IgD-negative memory B cell (primary cell): Measurements from ENCODE around the gene SASH1. TPM values are rescaled to one million over a fixed set of nuclear protein-coding genes. Genes with fewer than 3 reads are reported as not detected.
"Not testable (repeated sequence)": the region's sequence is repeated elsewhere in the genome, so short reads cannot be mapped to it uniquely, and the experiment has no call there.

ENCODE experiments used
- H3K27ac Mint-ChIP-seq, 3 donors: one replicate each; pipeline ENCODE4 v1.8.0; 2020 to 2022; ENCODE audit warnings: mild to moderate bottlenecking in 3 of 3, mixed read lengths in 3 of 3, moderate library complexity in 1 of 3
- H3K27me3 Mint-ChIP-seq: one replicate; pipeline ENCODE4 v1.8.0; 2021; ENCODE audit warnings: mixed read lengths
- H3K36me3 Mint-ChIP-seq: one replicate; pipeline ENCODE4 v1.8.0; 2020; ENCODE audit warnings: mild to moderate bottlenecking, mixed read lengths
- H3K4me1 Mint-ChIP-seq, 3 donors: one replicate each; pipeline ENCODE4 v1.8.0; 2020 to 2022; ENCODE audit warnings: mixed read lengths in 3 of 3, mild to moderate bottlenecking in 1 of 3
- H3K4me3 Mint-ChIP-seq, 4 donors: one replicate each; pipeline ENCODE4 v1.8.0; 2020 to 2022; ENCODE audit warnings: mild to moderate bottlenecking in 4 of 4, mixed read lengths in 4 of 4, moderate library complexity in 3 of 4
- H3K9me3 Mint-ChIP-seq, 3 donors: one replicate each; pipeline ENCODE4 v1.8.0; 2020 to 2021; ENCODE audit warnings: mixed read lengths in 3 of 3, mild to moderate bottlenecking in 1 of 3
- polyA plus RNA-seq: library from polyadenylated mRNA; unstranded; fragments of 300-500 nt; fragmentation: Illumina TruSeq; gene quantifications from one replicate; pipeline ENCODE4 v1.2.3, GENCODE V29; 2021

The SASH1 gene
- polyA plus RNA-seq, 1 donor from 2014 or later = 0.55 TPM

DNA sequence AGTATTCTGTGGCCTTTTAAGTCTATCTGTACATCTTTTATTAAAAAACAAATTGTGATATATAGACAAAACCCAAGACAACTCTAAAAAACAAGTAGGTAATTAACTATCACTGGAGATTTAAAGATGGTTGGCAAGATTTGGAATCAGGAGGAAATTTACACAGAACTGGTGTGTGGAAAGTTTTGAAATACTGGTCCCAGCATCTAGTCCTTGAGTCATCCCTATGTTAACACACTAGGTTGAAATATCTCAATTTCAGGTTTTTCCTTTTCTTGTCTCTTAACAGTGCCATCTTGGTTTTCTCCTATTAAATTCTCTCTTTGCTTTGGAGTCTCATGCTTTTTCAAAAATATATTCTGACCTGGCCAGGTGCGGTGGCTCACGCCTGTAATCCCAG is 27.5 kb downstream of the SASH1 start:
- Mint-ChIP-seq H3K27me3 (peaks cover 28% of the 10 kb centered on the region), H3K4me1 (peaks cover 0 to 2% (median 0%) of the 10 kb centered on the region in 3 donors), H3K4me3 (peak overlapping the region in 1 of 4 donors; percentile 12), H3K36me3 (peaks cover 3% of the 10 kb centered on the region), H3K27ac (no peak overlapping the region), H3K9me3 (no peaks in the 10 kb centered on the region)

DNA sequence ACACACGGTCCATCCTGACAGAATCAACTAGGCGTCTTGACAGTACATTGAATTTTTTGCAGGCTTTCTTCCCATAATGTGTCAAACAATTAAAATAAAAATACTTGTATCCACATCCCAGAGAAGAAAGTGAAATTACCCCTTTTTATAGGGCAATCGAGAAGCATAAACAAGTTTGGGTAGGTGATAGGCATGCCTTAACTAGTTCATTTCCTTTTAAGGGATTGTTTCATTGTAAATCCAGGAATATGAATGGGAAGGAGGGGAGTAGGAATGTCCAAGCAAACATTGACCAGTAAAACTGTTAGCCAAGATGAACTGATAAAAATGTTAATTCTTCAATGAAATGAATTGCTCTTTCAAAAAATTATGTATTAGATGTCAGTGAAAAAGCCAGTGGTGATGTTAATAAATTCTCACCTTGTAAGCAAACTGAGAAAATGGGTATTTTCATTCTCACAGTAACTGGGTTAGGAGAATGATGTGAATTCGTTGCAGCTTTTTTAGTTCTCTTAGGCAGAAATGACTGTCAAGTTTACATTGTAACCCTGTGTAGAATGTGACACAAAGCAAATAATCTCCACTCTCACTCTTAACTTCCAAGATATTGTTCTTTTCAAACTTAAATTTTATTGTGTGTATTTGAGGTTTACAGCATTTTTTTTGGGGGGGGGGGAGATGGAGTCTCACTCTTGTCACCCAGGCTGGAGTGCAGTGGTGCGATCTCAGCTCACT is 31.6 kb downstream of the SASH1 start:
- peaks cover 3% of the 10 kb centered on the region for H3K36me3 Mint-ChIP-seq
- H3K9me3 Mint-ChIP-seq = peaks cover 2 to 4% (median 3%) of the 10 kb centered on the region in 3 donors
- no peak overlapping the region for H3K27ac Mint-ChIP-seq
- no peaks in the 10 kb centered on the region for H3K4me1 Mint-ChIP-seq
- no peak overlapping the region for H3K4me3 Mint-ChIP-seq
- H3K27me3 Mint-ChIP-seq = peaks cover 6% of the 10 kb centered on the region

DNA sequence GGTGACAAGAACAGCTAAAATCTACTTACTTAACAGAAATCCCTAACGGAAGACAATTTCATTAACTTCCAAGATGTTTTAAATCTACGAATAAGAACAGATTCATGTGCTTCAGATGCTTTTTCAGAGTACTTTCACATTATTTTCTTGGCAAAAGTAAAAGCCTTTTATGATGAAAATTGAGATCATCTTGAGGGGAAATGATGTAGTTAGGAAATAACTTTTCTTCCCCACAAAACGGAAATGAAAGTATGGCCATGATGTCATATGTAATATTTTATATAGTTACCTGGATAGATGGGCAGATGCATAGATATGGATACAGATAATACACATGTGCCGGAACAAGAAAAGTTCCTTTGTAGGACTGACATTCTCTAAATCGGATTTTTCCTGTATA is 32.8 kb downstream of the SASH1 start:
- Mint-ChIP-seq H3K4me3 (no peak overlapping the region), H3K27me3 (peaks cover 8% of the 10 kb centered on the region), H3K27ac (no peak overlapping the region), H3K36me3 (peaks cover 3% of the 10 kb centered on the region), H3K9me3 (peaks cover 2 to 4% (median 3%) of the 10 kb centered on the region in 3 donors), H3K4me1 (no peaks in the 10 kb centered on the region)

DNA sequence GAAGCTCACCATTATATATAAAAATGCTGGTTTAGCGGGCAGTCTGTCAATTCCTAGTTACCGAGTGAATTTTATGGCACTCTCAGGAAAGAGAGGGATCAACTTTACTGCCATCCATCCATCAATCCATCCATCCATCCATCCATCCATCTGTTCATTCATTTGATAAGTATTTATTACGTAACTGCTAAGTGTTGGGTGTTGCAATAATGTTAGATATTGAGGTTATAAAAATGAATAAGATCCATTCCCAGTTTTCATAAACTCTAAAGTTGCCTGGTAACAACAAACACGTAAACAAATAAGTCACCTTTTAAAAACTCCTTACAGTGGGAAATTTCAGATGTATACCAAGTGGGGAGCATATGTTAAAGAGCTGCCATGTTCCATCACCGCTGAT is 36.8 kb downstream of the SASH1 start:
- Mint-ChIP-seq H3K27ac (no peak overlapping the region), H3K4me3 (no peak overlapping the region), H3K4me1 (no peaks in the 10 kb centered on the region), H3K36me3 (no peaks in the 10 kb centered on the region), H3K9me3 (peaks cover 2 to 4% (median 3%) of the 10 kb centered on the region in 3 donors), H3K27me3 (peaks cover 4% of the 10 kb centered on the region)

DNA sequence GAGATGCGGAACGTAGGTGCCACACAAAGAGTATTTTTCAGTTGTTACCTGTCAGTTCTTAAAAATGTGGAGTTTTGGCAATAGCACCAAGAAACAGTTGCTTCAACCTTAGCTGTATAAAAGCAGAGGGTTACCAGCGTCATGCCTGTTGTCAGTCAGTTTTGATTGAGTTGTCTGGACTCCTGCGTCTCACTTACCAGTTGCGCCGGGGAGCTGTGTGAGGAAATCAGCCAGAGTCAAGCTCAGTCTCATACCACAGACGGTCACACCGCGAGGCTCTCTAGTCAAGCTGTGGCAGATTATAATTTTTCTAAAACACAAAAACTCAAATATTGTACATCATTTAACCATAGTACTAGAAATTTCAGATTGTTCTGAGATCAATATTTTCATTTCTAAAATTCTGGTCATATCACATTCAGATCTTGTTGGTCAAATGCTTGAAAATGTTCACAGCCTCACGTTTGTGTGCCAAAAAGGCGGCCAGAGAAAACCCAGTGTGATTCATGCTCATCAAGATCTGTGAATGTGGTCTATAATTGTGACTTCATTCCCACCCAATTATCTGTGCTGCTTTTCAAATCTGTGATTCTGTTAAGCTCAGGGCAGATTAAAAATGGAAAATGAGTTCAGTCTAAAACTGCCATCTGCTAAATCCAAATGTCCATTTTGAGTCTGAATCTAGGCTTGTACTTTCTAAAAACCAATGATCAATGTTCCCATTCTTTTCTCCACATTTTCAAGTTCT is 37.5 kb downstream of the SASH1 start:
- Mint-ChIP-seq H3K27me3 (peaks cover 5% of the 10 kb centered on the region), H3K27ac (no peak overlapping the region), H3K36me3 (no peaks in the 10 kb centered on the region), H3K4me1 (no peaks in the 10 kb centered on the region), H3K9me3 (peaks cover 2 to 4% (median 3%) of the 10 kb centered on the region in 3 donors), H3K4me3 (no peak overlapping the region)

DNA sequence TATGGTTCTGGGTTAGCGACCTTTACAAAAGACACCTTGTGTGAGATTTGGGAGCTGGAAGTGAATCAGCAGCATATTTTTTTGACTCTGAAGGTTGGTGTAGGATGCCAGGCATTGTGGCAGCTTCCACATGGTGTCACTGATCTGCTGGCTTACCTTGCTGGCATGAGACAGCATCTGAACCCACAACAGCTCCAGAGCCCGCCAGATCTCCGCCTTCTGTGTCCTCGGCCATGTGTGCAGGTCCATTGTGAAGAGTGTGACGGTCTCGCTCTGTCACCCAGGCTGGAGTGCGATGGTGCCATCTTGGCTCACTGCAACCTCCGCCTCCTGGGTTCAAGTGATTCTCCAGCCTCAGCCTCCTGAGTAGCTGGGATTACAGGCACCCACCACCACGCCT is 39.4 kb downstream of the SASH1 start:
- not testable (repeated sequence) for H3K4me3 Mint-ChIP-seq, H3K27me3 Mint-ChIP-seq, H3K9me3 Mint-ChIP-seq, H3K4me1 Mint-ChIP-seq, H3K36me3 Mint-ChIP-seq, H3K27ac Mint-ChIP-seq

DNA sequence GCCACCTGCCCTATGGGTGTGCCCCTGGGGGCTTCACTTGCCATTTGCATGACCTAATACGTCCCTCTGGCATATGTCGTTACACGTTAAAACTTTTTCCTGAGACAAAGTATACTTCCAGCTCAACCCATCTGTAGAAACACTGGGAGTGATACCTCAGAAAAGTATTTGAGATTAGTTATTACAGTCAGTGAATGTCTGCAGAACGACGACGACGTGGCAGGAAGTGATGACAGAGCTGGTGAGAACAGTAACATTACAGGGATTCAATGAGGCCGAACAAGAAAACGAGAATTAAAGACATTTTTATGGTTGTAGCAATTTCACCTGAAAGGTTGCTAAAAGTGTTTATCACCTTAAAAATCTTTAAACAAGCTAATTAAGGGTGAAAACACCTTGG is 40.2 kb downstream of the SASH1 start:
- H3K4me3 Mint-ChIP-seq = no peak overlapping the region
- peaks cover 0 to 4% (median 0%) of the 10 kb centered on the region in 3 donors for H3K9me3 Mint-ChIP-seq
- H3K36me3 Mint-ChIP-seq = no peaks in the 10 kb centered on the region
- no peak overlapping the region for H3K27ac Mint-ChIP-seq
- H3K27me3 Mint-ChIP-seq = peaks cover 5% of the 10 kb centered on the region
- no peaks in the 10 kb centered on the region for H3K4me1 Mint-ChIP-seq

DNA sequence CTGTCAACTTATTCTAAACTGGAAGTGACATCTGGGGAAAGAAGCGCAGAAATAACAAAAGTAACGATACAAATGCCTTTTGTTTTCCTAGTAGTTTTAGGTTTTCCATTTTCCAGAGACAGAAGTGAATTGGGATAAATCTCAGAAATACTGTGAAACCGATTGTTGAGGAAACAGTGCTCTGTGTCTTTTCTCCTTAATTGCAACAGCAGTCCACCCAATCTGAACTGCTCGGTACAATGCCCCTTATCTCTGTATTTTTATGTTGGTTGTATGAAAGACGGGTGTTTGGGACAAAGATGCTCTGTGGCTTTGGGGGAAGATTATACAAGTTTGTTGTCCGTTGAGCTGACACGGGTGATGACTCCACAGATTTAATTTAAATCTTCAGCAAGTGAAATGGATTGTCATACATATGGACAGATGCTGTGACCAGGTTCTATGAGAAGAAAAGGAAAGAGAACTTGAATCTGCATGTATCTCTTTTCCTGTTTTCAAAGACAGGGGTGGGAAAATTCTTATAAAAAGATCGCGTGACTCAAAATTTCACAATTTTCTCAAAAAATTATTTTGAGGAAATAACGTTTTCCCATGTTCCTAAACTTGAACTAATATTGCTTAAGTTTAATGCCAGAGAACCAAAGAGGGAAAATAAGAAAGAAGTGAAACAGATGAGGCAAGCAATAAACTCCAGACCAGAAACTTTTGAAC is 41.2 kb downstream of the SASH1 start:
- no peaks in the 10 kb centered on the region for H3K36me3 Mint-ChIP-seq
- H3K27ac Mint-ChIP-seq = no peak overlapping the region
- H3K4me3 Mint-ChIP-seq = no peak overlapping the region

DNA sequence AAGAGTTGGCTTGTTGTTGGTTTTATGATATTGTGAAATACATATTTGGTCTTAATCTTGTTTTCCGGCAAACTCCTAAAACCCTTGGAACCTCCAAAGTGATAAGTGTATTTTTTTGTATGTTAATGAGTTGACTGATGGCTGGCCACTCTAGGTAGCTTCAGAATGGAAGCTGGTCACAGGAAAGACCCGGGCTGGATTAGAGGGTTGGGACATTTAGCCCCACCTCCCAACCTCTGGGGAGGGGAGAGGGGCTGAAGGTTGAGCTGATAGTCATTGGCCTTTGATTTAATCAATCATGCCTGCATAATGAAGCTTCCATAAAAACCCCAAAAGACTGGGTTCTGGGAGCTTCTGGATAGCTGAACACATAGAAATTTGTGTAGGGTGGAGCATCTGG is 42.7 kb downstream of the SASH1 start:
- Mint-ChIP-seq H3K4me1 (no peaks in the 10 kb centered on the region), H3K27me3 (peaks cover 1% of the 10 kb centered on the region), H3K4me3 (no peak overlapping the region), H3K9me3 (no peaks in the 10 kb centered on the region), H3K36me3 (no peaks in the 10 kb centered on the region), H3K27ac (no peak overlapping the region)

More for the DNA sequence above, 41.2 kb downstream of the SASH1 start:
- Mint-ChIP-seq H3K9me3 (peaks cover 0 to under 1% (median 0%) of the 10 kb centered on the region in 3 donors), H3K27me3 (peaks cover 5% of the 10 kb centered on the region), H3K4me1 (no peaks in the 10 kb centered on the region)

DNA sequence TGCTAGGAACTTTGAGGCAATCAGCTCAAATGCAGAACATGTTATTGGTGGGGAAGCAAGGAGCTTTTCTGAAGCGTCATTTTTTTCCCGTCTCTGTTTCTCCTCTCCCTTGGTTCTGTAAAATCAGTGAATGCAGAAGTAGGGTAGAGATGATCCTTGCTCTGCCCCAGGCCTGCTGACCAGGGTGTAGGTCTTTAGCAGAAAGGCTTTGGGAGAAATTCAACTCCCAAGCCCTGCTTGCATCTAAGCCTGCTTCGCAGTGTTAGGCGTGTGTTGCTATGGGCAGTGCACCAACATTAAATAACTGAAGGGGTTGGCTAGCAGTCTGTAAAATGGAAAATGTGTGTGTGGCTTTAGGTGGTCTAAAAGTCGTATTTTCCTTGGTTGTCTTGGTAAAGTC is 45.9 kb downstream of the SASH1 start:
- Mint-ChIP-seq H3K36me3 (peaks cover 1% of the 10 kb centered on the region), H3K9me3 (no peaks in the 10 kb centered on the region), H3K4me3 (no peak overlapping the region), H3K27me3 (peaks cover 1% of the 10 kb centered on the region), H3K4me1 (no peaks in the 10 kb centered on the region), H3K27ac (peak overlapping the region in 1 of 3 donors; percentile 77)

DNA sequence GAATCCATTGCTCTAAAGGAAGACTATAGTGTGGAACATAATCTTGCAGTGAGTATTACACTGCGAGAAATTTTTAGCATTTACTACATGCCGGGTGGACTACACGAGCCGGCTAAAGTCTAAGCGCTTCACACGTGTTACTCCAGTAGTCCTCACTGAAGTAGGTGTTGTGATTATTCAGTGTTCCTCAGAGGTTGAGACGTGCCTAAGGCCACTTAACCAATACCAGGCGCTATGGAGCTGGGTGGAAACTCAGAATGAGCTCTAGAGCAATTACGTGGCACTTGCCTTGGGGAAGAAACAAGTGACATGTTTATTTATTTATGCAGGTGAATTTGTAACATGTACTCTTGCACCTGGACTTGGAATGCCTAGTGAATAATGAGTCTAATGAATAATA is 46.4 kb downstream of the SASH1 start:
- Mint-ChIP-seq H3K36me3 (peaks cover 1% of the 10 kb centered on the region), H3K27me3 (peaks cover 3% of the 10 kb centered on the region), H3K4me1 (no peaks in the 10 kb centered on the region), H3K27ac (peak overlapping the region in 1 of 3 donors; percentile 10), H3K4me3 (no peak overlapping the region), H3K9me3 (no peaks in the 10 kb centered on the region)

DNA sequence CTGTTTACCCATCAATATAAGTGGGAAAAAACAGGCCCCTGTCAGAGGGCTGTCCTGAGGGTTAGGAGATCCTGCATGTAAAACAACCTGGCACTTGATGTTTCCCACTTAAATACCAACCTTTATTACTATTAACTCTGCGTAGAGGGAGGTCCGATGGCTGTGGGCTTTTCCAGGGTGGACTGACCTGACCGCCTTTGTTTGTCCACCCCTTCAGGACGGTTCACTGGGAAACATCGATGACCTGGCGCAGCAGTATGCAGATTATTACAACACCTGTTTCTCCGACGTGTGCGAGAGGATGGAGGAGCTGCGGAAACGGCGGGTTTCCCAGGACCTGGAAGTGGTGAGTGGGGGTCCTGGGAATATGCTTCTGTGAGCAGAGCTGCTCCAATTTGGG is 47.3 kb downstream of the SASH1 start:
- Mint-ChIP-seq H3K27ac (peak overlapping the region in 1 of 3 donors; percentile 67), H3K4me1 (no peaks in the 10 kb centered on the region), H3K36me3 (peaks cover 5% of the 10 kb centered on the region), H3K9me3 (no peaks in the 10 kb centered on the region), H3K27me3 (peaks cover 7% of the 10 kb centered on the region), H3K4me3 (no peak overlapping the region)

DNA sequence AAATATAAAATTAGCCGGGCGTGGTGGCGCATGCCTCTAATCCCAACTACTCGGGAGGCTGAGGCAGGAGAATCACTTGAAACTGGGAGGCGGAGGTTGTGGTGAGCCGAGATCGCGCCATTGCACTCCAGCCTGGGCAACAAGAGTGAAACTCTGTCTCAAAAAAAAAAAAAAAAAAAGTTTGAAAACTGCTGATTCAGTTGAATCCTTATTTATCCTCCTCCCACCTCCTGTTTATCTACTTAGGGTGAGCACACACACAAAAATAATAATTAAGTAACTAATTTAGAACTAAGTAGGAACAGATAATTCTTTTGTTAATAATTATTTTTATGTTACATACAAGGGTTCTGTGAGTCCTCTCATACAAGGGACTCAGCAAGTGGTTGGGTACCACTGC is 49.5 kb downstream of the SASH1 start:
- not testable (repeated sequence) for H3K9me3 Mint-ChIP-seq, H3K4me3 Mint-ChIP-seq, H3K36me3 Mint-ChIP-seq, H3K27me3 Mint-ChIP-seq, H3K27ac Mint-ChIP-seq, H3K4me1 Mint-ChIP-seq

DNA sequence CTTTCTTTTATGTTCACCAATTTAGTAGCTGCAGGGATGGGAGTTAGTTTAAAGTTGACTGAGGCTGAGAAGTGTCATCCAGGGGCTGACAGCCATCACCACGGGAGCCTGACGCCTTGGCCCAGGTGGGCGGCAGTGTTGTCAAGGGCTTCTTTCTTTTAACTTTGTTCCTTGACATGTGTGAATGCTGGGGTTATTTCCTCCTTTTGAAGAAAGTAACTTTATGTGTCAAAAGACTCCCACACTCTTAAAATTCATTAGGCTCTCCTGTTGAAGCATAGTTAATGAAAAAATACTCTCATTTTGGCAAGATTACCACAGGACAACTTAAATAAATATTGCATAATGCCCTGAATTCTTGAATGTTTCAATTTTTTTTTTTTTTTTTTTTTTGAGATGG is 50.0 kb downstream of the SASH1 start:
- Mint-ChIP-seq H3K4me1 (no peaks in the 10 kb centered on the region), H3K27me3 (peaks cover 6% of the 10 kb centered on the region), H3K4me3 (no peak overlapping the region), H3K27ac (no peak overlapping the region), H3K36me3 (peaks cover 5% of the 10 kb centered on the region), H3K9me3 (no peaks in the 10 kb centered on the region)

DNA sequence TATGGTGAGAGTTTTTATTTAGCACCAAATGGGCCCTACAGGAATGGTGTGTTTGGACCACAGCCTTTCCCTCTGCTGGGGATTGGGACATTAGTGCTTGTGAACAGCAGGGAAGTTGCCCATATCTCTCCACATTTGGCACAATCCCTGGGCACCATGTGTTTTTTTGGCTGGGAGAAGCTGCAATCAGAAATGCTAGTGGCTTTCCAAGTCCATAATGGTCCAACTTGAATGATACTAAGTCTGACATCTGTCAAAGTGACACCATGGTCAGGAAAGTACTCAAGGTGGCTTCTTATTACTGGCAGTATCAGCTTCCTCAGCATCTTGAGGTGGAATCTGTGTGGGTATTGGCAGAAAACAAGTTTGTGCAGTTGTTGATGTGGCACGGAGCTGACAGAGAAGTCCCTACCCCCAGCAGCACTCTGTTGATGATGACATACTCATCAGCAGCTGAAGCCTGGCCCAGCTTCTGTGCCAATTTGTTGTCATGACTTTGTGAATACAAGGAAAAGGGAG is 53.0 kb downstream of the SASH1 start:
- Mint-ChIP-seq H3K9me3 (no peaks in the 10 kb centered on the region), H3K4me1 (no peaks in the 10 kb centered on the region), H3K27ac (no peak overlapping the region), H3K4me3 (no peak overlapping the region), H3K36me3 (peaks cover 5% of the 10 kb centered on the region), H3K27me3 (peaks cover 8% of the 10 kb centered on the region)
